Measurements from ENCODE around the gene KCNA3. TPM values are rescaled to one million over a fixed set of nuclear protein-coding genes. Genes with fewer than 3 reads are reported as not detected.

Gene KCNA3
- total and polyA plus RNA-seq, 9 donors: 0.07 to 0.44 (median 0.21) TPM

DNA sequence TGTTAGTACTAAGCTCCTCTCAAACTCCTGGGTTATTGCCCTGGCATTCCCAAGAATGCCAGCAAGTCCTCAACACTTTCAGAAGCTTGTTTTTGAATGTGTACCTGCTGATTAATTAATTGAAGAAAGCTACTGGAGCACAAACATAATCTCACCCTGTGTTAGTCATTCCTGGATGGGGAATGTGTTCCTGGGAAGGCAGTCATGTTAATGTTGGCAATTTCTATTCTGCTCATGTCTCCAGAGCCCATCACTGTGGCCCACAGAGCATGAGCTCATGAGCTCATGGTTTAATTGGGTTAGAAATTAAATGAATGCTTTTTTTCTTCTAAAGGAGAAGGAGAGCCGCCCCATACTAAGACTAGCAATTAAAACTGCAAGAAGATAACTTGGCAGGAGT is 31.9 kb upstream of the KCNA3 start:
- H3K27me3 ChIP-seq (ENCODE audit: control insufficient read depth, insufficient read depth, low read length): no peaks in the 10 kb centered on the region
- H3K36me3 ChIP-seq (ENCODE audit: control insufficient read depth, insufficient read depth, low read length): no peaks in the 10 kb centered on the region
- no peak overlapping the region for H3K4me3 ChIP-seq (ENCODE audit: low read length)
- no peak for DNase-seq
- H3K4me1 ChIP-seq (ENCODE audit: control insufficient read depth, insufficient read depth, low read length): no peaks in the 10 kb centered on the region
- H3K27ac ChIP-seq (ENCODE audit: low read length): no peak overlapping the region
- WGBS (ENCODE audit: insufficient coverage): no CpG with 5 or more reads among the region's 1 CpG
- no peaks in the 10 kb centered on the region for H3K9me3 ChIP-seq (replicated peaks; ENCODE audit: control insufficient read depth, low read depth, low read length)

DNA sequence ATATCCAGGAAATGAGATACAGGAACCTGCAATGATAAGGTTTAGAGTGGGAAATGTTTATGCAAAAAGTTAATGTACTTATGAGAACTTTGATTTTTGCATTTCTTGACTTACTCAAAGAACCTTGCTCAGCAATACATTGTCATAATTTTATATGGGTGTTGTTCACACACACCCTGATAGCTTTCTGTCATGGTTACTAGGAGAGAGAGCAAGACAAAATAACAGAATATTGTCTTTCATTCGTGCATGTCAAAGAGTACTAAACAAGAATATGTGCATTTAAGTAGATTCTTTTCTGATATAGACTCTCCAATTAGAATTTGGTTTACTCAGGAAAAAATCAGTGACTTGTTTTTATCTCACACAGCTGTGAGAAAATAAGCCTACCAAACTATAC is 27.5 kb upstream of the KCNA3 start:
- DNase-seq: no peak
- H3K4me1 ChIP-seq (ENCODE audit: control insufficient read depth, insufficient read depth, low read length): no peaks in the 10 kb centered on the region
- H3K27me3 ChIP-seq (ENCODE audit: control insufficient read depth, insufficient read depth, low read length): peaks cover 2% of the 10 kb centered on the region
- WGBS (ENCODE audit: insufficient coverage): no CpG with 5 or more reads among the region's 1 CpG
- H3K27ac ChIP-seq (ENCODE audit: low read length): no peak overlapping the region
- H3K4me3 ChIP-seq (ENCODE audit: low read length): no peak overlapping the region
- no peaks in the 10 kb centered on the region for H3K9me3 ChIP-seq (replicated peaks; ENCODE audit: control insufficient read depth, low read depth, low read length)
- no peaks in the 10 kb centered on the region for H3K36me3 ChIP-seq (ENCODE audit: control insufficient read depth, insufficient read depth, low read length)

DNA sequence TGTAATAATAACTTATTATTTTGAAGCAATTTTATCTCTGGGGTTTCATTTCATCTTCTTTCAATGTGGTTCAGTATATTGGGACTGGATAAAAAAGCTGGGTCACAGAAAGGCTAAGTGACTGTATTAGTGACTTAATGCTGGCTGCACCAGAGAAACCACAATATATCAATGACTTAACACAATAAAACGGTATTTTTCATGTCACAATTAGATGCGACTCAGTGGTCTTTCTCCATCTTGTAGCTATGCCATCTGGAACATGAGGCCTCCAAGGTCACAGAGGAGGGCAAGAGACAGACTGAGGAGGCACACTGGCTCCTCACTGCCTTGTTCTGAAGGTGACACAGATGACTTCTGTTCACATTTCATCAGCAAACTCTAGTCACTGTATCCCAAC is 26.0 kb upstream of the KCNA3 start:
- 83% methylated on average over 2 of the region's 2 CpGs for WGBS (ENCODE audit: insufficient coverage)
- H3K27ac ChIP-seq (ENCODE audit: low read length): no peak overlapping the region
- no peaks in the 10 kb centered on the region for H3K4me1 ChIP-seq (ENCODE audit: control insufficient read depth, insufficient read depth, low read length)
- H3K9me3 ChIP-seq (replicated peaks; ENCODE audit: control insufficient read depth, low read depth, low read length): no peaks in the 10 kb centered on the region
- no peak overlapping the region for H3K4me3 ChIP-seq (ENCODE audit: low read length)
- H3K36me3 ChIP-seq (ENCODE audit: control insufficient read depth, insufficient read depth, low read length): no peaks in the 10 kb centered on the region
- H3K27me3 ChIP-seq (ENCODE audit: control insufficient read depth, insufficient read depth, low read length): peaks cover 2% of the 10 kb centered on the region
- no peak for DNase-seq

DNA sequence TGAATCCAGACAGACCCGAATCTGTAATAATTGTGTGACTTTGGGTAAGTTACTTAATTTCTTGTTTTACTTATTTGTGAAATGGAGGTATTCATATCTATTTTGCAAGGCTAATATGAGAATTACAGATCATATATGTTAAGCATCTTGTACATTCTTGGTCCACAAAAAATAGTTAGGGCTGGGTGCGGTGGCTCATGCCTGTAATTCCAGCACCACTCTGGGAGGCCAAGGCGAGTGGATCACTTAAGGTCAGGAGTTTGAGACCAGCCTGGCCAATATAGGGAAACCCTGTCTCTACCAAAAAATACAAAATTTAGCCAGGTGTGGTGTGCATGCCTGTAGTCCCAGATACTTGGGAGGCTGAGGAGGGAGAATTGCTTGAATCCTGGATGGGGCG is 22.9 kb upstream of the KCNA3 start:
- no peak overlapping the region for H3K27ac ChIP-seq (ENCODE audit: low read length)
- DNase-seq: no peak
- no peaks in the 10 kb centered on the region for H3K36me3 ChIP-seq (ENCODE audit: control insufficient read depth, insufficient read depth, low read length)
- H3K4me3 ChIP-seq (ENCODE audit: low read length): no peak overlapping the region
- peaks cover 2% of the 10 kb centered on the region for H3K27me3 ChIP-seq (ENCODE audit: control insufficient read depth, insufficient read depth, low read length)
- WGBS (ENCODE audit: insufficient coverage): 100% methylated on average over 1 of the region's 4 CpGs
- no peaks in the 10 kb centered on the region for H3K4me1 ChIP-seq (ENCODE audit: control insufficient read depth, insufficient read depth, low read length)
- H3K9me3 ChIP-seq (replicated peaks; ENCODE audit: control insufficient read depth, low read depth, low read length): no peaks in the 10 kb centered on the region

DNA sequence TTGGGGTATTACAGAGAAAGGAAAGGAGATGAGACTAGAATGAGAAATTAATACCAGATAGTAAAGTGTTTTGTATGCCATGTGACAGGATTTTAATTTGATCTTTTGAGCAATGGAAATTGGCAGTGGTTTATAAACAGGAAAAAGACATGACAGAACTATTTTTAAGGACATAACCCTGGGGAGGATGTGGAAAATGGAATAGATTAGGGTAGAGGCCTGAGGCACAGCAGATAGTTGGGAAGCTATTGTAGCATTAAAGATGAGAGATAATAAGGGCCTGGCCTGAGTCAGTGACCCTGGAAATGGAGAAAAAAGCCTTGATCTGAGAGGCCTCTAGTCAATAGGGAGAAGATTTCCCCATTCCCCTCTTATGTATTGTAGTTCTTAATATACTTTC is 22.1 kb upstream of the KCNA3 start:
- peaks cover 2% of the 10 kb centered on the region for H3K27me3 ChIP-seq (ENCODE audit: control insufficient read depth, insufficient read depth, low read length)
- H3K36me3 ChIP-seq (ENCODE audit: control insufficient read depth, insufficient read depth, low read length): no peaks in the 10 kb centered on the region
- no peaks in the 10 kb centered on the region for H3K4me1 ChIP-seq (ENCODE audit: control insufficient read depth, insufficient read depth, low read length)
- DNase-seq: no peak
- no peak overlapping the region for H3K4me3 ChIP-seq (ENCODE audit: low read length)
- H3K9me3 ChIP-seq (replicated peaks; ENCODE audit: control insufficient read depth, low read depth, low read length): no peaks in the 10 kb centered on the region
- no peak overlapping the region for H3K27ac ChIP-seq (ENCODE audit: low read length)

DNA sequence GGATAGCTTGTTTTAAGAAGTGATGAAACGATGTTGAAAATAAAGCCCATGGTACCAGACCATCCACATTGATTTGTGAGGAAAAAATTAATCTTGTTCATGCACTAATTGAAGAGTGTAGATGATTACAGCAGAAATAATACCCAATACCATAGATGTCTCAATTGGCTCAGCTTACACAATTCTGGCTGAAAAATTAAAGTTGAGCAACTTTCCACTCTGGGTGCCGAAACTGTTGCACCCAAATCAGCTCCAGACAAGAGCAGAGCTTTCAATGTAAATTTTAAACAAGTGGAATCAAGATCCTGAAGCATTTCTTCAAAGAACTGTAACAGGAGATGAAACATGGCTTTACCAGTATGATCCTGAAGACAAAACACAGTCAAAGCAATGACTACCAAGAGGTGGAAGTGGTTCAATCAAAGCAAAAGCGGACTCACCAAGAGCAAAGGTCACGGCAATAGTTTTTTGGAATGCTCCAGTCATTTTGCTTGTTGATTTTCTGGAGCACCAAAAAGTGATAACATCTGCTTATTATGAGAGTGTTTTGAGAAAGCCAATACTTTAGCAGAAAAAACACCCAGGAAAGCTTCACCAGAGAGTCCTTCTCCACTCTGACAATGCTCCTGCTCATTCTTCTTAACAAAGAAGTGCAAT is 16.1 kb upstream of the KCNA3 start:
- no peak overlapping the region for H3K4me3 ChIP-seq (ENCODE audit: low read length)
- H3K9me3 ChIP-seq (replicated peaks; ENCODE audit: control insufficient read depth, low read depth, low read length): no peaks in the 10 kb centered on the region
- H3K36me3 ChIP-seq (ENCODE audit: control insufficient read depth, insufficient read depth, low read length): no peaks in the 10 kb centered on the region
- DNase-seq: no peak
- H3K27ac ChIP-seq (ENCODE audit: low read length): no peak overlapping the region
- H3K27me3 ChIP-seq (ENCODE audit: control insufficient read depth, insufficient read depth, low read length): peaks cover 4% of the 10 kb centered on the region
- WGBS (ENCODE audit: insufficient coverage): 71% methylated on average over 1 of the region's 4 CpGs
- H3K4me1 ChIP-seq (ENCODE audit: control insufficient read depth, insufficient read depth, low read length): no peaks in the 10 kb centered on the region

DNA sequence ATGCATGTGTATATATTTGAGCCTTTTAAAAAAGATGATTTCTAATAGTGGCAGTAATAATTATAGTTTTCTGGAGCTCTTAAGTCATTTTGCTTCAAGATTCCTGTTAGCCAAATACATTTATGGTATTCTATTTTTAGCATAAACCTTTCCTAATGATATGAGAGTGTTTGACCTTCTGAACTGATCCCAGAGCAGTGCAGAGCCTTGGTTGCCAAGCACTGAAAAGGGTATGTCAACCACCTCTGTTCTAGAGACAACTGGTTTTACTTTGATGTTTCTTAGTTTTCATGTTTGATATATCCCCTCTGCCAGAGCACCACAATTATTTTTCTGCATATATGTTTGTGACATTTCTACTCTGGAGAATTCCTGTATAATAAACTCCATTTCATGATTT is 15.1 kb upstream of the KCNA3 start:
- no peak overlapping the region for H3K4me3 ChIP-seq (ENCODE audit: low read length)
- peaks cover 4% of the 10 kb centered on the region for H3K27me3 ChIP-seq (ENCODE audit: control insufficient read depth, insufficient read depth, low read length)
- no peak overlapping the region for H3K27ac ChIP-seq (ENCODE audit: low read length)
- no peaks in the 10 kb centered on the region for H3K36me3 ChIP-seq (ENCODE audit: control insufficient read depth, insufficient read depth, low read length)
- H3K9me3 ChIP-seq (replicated peaks; ENCODE audit: control insufficient read depth, low read depth, low read length): no peaks in the 10 kb centered on the region
- DNase-seq: no peak
- no peaks in the 10 kb centered on the region for H3K4me1 ChIP-seq (ENCODE audit: control insufficient read depth, insufficient read depth, low read length)

DNA sequence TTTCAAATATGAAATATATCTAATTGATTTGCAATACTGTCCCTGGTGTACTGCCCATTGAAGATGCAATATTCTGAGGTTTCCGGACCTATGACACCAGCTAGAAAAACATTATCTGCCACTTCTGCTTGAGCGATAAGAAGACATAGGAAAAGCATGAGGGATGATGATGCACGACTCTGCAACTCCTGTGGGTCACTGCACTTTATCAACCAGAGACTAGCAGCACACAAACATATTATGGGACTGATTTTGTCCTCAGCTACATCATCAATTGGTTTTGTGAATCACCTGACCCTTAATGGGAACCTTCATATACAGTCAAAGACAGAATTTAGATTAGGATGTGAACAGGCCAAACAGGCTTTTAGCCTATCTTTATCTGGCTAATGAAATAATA is 13.8 kb upstream of the KCNA3 start:
- H3K36me3 ChIP-seq (ENCODE audit: control insufficient read depth, insufficient read depth, low read length): no peaks in the 10 kb centered on the region
- H3K4me1 ChIP-seq (ENCODE audit: control insufficient read depth, insufficient read depth, low read length): no peaks in the 10 kb centered on the region
- H3K27me3 ChIP-seq (ENCODE audit: control insufficient read depth, insufficient read depth, low read length): peaks cover 4% of the 10 kb centered on the region
- no peak for DNase-seq
- no peaks in the 10 kb centered on the region for H3K9me3 ChIP-seq (replicated peaks; ENCODE audit: control insufficient read depth, low read depth, low read length)
- H3K27ac ChIP-seq (ENCODE audit: low read length): no peak overlapping the region
- H3K4me3 ChIP-seq (ENCODE audit: low read length): no peak overlapping the region
- 60% methylated on average over 1 of the region's 3 CpGs for WGBS (ENCODE audit: insufficient coverage)

DNA sequence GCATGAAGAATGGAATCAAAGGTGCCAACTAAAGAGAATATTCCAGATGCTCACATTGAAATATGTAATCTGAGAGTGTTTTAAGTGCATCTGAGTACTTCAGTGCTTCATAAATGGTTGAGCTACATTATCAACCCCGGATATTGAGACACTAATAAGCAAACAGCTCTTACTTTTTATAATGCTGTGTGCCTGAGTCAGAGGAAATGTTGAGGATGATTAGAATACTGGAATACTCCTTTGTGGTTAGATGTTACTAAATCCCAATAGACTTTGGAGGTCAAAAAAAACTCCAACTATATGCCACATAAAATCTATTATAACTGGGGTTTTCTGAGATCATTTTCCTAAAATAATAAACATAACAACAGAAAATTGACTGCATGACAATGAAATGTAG is 12.5 kb upstream of the KCNA3 start:
- DNase-seq: no peak
- H3K27me3 ChIP-seq (ENCODE audit: control insufficient read depth, insufficient read depth, low read length): peaks cover 4% of the 10 kb centered on the region
- no CpG with 5 or more reads among the region's 1 CpG for WGBS (ENCODE audit: insufficient coverage)
- H3K27ac ChIP-seq (ENCODE audit: low read length): no peak overlapping the region
- H3K9me3 ChIP-seq (replicated peaks; ENCODE audit: control insufficient read depth, low read depth, low read length): no peaks in the 10 kb centered on the region
- no peaks in the 10 kb centered on the region for H3K36me3 ChIP-seq (ENCODE audit: control insufficient read depth, insufficient read depth, low read length)
- H3K4me3 ChIP-seq (ENCODE audit: low read length): no peak overlapping the region
- H3K4me1 ChIP-seq (ENCODE audit: control insufficient read depth, insufficient read depth, low read length): no peaks in the 10 kb centered on the region

DNA sequence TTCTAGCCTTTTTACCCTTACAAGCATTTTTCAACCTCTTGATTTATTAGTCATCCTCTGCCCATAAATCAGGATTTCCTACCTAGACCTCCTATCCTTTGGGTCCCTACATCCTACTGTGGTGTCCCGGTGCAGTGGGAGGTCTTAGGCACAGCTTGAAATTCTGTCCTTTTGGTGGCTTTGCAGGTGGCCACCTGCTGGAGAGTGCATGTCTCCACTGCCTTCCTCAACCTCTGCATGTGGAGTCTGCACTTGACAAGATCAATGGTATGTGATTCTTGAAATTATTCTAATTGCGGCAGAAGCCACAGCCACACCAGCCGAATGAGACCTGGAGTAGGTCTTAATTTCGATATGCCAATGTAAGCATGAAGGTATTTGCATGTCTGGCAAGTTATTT is 11.4 kb upstream of the KCNA3 start:
- Histone ChIP-seq H3K9me3 (replicated peaks; ENCODE audit: control insufficient read depth, low read depth, low read length) (no peaks in the 10 kb centered on the region), H3K27ac (ENCODE audit: low read length) (no peak overlapping the region), H3K4me3 (ENCODE audit: low read length) (no peak overlapping the region), H3K27me3 (ENCODE audit: control insufficient read depth, insufficient read depth, low read length) (peaks cover 4% of the 10 kb centered on the region), H3K4me1 (ENCODE audit: control insufficient read depth, insufficient read depth, low read length) (no peaks in the 10 kb centered on the region), H3K36me3 (ENCODE audit: control insufficient read depth, insufficient read depth, low read length) (no peaks in the 10 kb centered on the region)
- WGBS (ENCODE audit: insufficient coverage): no CpG with 5 or more reads among the region's 4 CpGs
- no peak for DNase-seq

DNA sequence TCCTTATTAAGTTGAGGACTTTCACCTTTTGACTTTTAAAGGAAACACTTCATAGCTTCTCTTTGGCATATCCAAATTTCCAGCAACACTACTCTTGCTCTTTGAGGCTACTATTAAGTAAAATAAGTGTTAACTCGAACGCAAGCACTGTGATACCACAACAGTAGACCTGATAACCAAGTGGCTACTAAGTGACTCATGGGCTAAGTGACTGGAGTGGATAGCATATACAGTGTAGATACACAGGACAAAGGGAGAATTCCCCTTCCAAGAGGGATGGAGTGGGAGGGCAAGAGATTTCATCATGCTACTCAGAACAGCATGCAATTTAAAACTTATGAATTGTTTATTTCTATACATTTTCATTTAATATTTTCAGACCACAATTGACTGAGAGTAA is 9.8 kb upstream of the KCNA3 start:
- Histone ChIP-seq H3K27me3 (ENCODE audit: control insufficient read depth, insufficient read depth, low read length) (peaks cover 7% of the 10 kb centered on the region), H3K27ac (ENCODE audit: low read length) (no peak overlapping the region), H3K36me3 (ENCODE audit: control insufficient read depth, insufficient read depth, low read length) (no peaks in the 10 kb centered on the region), H3K4me3 (ENCODE audit: low read length) (no peak overlapping the region), H3K4me1 (ENCODE audit: control insufficient read depth, insufficient read depth, low read length) (no peaks in the 10 kb centered on the region), H3K9me3 (replicated peaks; ENCODE audit: control insufficient read depth, low read depth, low read length) (no peaks in the 10 kb centered on the region)
- DNase-seq: no peak
- WGBS (ENCODE audit: insufficient coverage): no CpG with 5 or more reads among the region's 2 CpGs

All from muscle of leg (tissue), 11 donors.